Kidney (tissue), 14 donors: ENCODE data around the gene AEBP2. TPM values are rescaled to one million over a fixed set of nuclear protein-coding genes. Genes with fewer than 3 reads are reported as not detected.

Source experiments
- DNase-seq, 5 donors: peaks; one replicate each; pipeline ENCODE4 v3.0.0-alpha.2; 2013 to 2020
- FAIRE-seq: peaks from 2 replicates; lab custom pipeline; 2012; peaks lifted over from hg19 to GRCh38; lab: Jason Lieb, UNC
- H3K27ac ChIP-seq, 2 donors: one replicate each; pipeline ENCODE4 v1.7.0; 2013; ENCODE audit warnings: low read depth in 2 of 2, low read length in 2 of 2, inconsistent platforms in 1 of 2
- H3K27me3 ChIP-seq: one replicate; pipeline ENCODE4 v1.7.1; 2013; ENCODE audit warnings: low read length, inconsistent platforms; ENCODE audit not compliant: control insufficient read depth, insufficient read depth
- H3K36me3 ChIP-seq, 3 donors: one replicate each; pipeline versions ENCODE4 v1.7.0 to v1.7.1; 2013; ENCODE audit warnings: low read length in 3 of 3, control low read depth in 1 of 3, inconsistent platforms in 1 of 3; ENCODE audit not compliant: insufficient read depth in 3 of 3, control insufficient read depth in 2 of 3
- H3K4me1 ChIP-seq, 3 donors: one replicate each; pipeline versions ENCODE4 v1.7.0 to v1.7.1; 2013; ENCODE audit warnings: low read length in 3 of 3, inconsistent platforms in 1 of 3, low read depth in 1 of 3; ENCODE audit not compliant: control insufficient read depth in 2 of 3, insufficient read depth in 2 of 3
- H3K4me3 ChIP-seq, 3 donors: one replicate each; pipeline versions ENCODE4 v1.7.0 to v1.8.1; 2013; ENCODE audit warnings: low read length in 3 of 3, control low read depth in 1 of 3, inconsistent platforms in 1 of 3
- H3K9ac ChIP-seq, 3 donors: one replicate each; pipeline versions ENCODE4 v1.7.0 to v1.7.1; 2013; ENCODE audit warnings: low read length in 3 of 3, control low read depth in 1 of 3, inconsistent platforms in 1 of 3
- H3K9me3 ChIP-seq, 3 donors: one replicate each; pipeline versions ENCODE4 v1.7.0 to v1.7.1; 2013; ENCODE audit warnings: low read length in 3 of 3, control low read depth in 1 of 3, inconsistent platforms in 1 of 3; ENCODE audit not compliant: control insufficient read depth in 2 of 3, insufficient read depth in 1 of 3
- intact Hi-C: fragments of 100-400 bp; cut with DNase I; formaldehyde crosslinking; loops from one replicate; pipeline ENCODE4 v1.11.1; 2022
- polyA plus RNA-seq: library from polyadenylated mRNA; stranded (reverse); fragments of 350-450 nt; fragmentation: Illumina TruSeq; extraction: RNeasy Lipid Tissue Mini Kit (QIAGEN cat#74804); gene quantifications from one replicate; pipeline ENCODE4 v1.2.3, GENCODE V29; 2014; ENCODE audit warnings: low read depth, low replicate concordance; ENCODE audit not compliant: insufficient read depth
- total RNA-seq: library from RNA; stranded (reverse); fragmentation: NEBNext Ultra II Directional; extraction: Animal tissue kit (Norgen Biotek cat#: 25700); gene quantifications from one replicate; pipeline ENCODE4 v1.2.1, GENCODE V29; 2021
- TF ChIP-seq, protein P1 (sequence below): IDR thresholded peaks from 3 replicates; pipeline ENCODE4 v1.5.1; 2012; ENCODE audit warnings: mild to moderate bottlenecking, moderate library complexity, borderline replicate concordance; ENCODE audit not compliant: insufficient read depth; ENCODE audit errors: extremely low read depth
- donor health status: control.
- donor health status: control.
- donor health status: control.
- donor health status: control.
- donor health status: control.
- donor health status: DM: yes; HTN: yes; CAD: no.
- donor health status: Normal renal cell carcinoma (clear cell type).

The AEBP2 gene
- total and polyA plus RNA-seq, 2 donors from 2014 or later: 12.0 to 46.4 TPM

- peaks cover 0 to 5% (median 2%) of the 10 kb centered on the region in 3 donors for H3K9me3 ChIP-seq
- no peak overlapping the region for H3K4me3 ChIP-seq
- DNase-seq (no peak), FAIRE-seq (no peak)
- no peaks in the 10 kb centered on the region for H3K36me3 ChIP-seq
- intact Hi-C loops: no loop called here
- no peak overlapping the region for H3K9ac ChIP-seq
- TF ChIP-seq, protein P1, sequence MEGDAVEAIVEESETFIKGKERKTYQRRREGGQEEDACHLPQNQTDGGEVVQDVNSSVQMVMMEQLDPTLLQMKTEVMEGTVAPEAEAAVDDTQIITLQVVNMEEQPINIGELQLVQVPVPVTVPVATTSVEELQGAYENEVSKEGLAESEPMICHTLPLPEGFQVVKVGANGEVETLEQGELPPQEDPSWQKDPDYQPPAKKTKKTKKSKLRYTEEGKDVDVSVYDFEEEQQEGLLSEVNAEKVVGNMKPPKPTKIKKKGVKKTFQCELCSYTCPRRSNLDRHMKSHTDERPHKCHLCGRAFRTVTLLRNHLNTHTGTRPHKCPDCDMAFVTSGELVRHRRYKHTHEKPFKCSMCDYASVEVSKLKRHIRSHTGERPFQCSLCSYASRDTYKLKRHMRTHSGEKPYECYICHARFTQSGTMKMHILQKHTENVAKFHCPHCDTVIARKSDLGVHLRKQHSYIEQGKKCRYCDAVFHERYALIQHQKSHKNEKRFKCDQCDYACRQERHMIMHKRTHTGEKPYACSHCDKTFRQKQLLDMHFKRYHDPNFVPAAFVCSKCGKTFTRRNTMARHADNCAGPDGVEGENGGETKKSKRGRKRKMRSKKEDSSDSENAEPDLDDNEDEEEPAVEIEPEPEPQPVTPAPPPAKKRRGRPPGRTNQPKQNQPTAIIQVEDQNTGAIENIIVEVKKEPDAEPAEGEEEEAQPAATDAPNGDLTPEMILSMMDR: no peak
- no peaks in the 10 kb centered on the region for H3K4me1 ChIP-seq
- H3K27ac ChIP-seq: no peak overlapping the region
- H3K27me3 ChIP-seq: no peaks in the 10 kb centered on the region
These were observed 99.8 kb downstream of the AEBP2 start for GRCh38 chr12:19539071-19539470.

DNA sequence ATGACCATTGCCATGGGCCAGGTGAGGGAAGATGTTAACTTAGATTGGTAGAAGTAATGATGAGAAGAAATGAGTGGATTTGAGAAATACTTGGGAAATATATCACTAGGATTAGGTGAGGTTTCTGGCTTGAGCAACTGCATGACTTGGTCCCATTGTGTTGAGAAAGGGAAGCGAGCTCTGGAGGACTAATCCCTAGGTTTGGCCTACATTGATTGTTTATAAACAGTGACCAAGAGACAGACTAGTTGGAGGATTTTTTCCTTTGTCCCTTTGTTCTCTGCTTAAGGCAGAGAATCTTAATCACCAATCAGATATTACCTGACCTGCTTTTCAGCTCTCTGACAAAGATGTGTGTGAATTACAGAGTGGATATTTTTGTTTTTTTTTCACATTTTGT, 100.5 kb downstream of the AEBP2 start:
- H3K4me3 ChIP-seq: no peak overlapping the region
- H3K27ac ChIP-seq: no peak overlapping the region
- intact Hi-C loops: no loop called here
- DNase-seq (no peak), FAIRE-seq (no peak)
- no peaks in the 10 kb centered on the region for H3K27me3 ChIP-seq
- H3K36me3 ChIP-seq: no peaks in the 10 kb centered on the region
- no peaks in the 10 kb centered on the region for H3K4me1 ChIP-seq
- TF ChIP-seq, protein P1: no peak
- H3K9ac ChIP-seq: no peak overlapping the region
- peaks cover 0 to 5% (median 2%) of the 10 kb centered on the region in 3 donors for H3K9me3 ChIP-seq

DNA sequence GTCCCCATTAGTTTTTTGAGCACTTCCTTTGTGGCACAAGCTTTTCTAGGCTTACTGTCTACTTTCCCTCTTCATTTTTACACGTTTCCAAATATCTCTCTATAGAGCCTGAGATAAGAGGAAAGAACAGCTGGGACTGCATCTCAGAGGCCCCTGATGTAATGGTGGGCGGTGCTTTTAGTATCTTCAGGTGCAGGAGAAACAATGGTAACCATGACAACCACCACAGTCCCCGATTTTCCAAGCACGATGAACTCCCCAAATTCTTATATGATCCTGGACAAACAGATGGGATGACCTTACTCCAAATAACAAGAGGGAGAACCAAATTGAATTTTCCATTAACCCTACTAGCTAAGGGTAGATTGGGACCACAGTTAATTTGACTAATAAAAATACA, 103.3 kb downstream of the AEBP2 start:
- no peaks in the 10 kb centered on the region for H3K36me3 ChIP-seq
- no peak overlapping the region for H3K4me3 ChIP-seq
- peaks cover 0 to 6% (median 2%) of the 10 kb centered on the region in 3 donors for H3K4me1 ChIP-seq
- H3K9ac ChIP-seq: no peak overlapping the region
- no peak for DNase-seq
- TF ChIP-seq, protein P1: no peak
- H3K9me3 ChIP-seq: no peaks in the 10 kb centered on the region
- intact Hi-C loops: no loop called here
- H3K27me3 ChIP-seq: no peaks in the 10 kb centered on the region
- FAIRE-seq: no peak
- no peak overlapping the region for H3K27ac ChIP-seq

- intact Hi-C loops: no loop called here
- Histone ChIP-seq H3K4me1 (peaks cover 0 to 6% (median 2%) of the 10 kb centered on the region in 3 donors), H3K9me3 (no peaks in the 10 kb centered on the region), H3K27me3 (no peaks in the 10 kb centered on the region), H3K9ac (no peak overlapping the region), H3K27ac (no peak overlapping the region), H3K36me3 (no peaks in the 10 kb centered on the region), H3K4me3 (no peak overlapping the region)
- DNase-seq (no peak), FAIRE-seq (no peak)
- TF ChIP-seq, protein P1: no peak
These were observed 105.1 kb downstream of the AEBP2 start for GRCh38 chr12:19544353-19544752.
